ENCODE results near the gene GPHA2. TPM values are rescaled to one million over a fixed set of nuclear protein-coding genes. Genes with fewer than 3 reads are reported as not detected.
A peak's percentile ranks its signal among the peaks of the same experiment; 100 is the strongest.

Gene GPHA2
- total RNA-seq, 1 donor = not detected

- no peak overlapping the region for H3K27ac ChIP-seq (ENCODE audit: low read depth, low read length)
- no peaks in the 10 kb centered on the region for H3K79me2 ChIP-seq (ENCODE audit: insufficient read depth, low read length)
- no peaks in the 10 kb centered on the region for H3K27me3 ChIP-seq (ENCODE audit: insufficient read depth, low read length)
- no peak overlapping the region for H2AFZ ChIP-seq (ENCODE audit: low read length)
- H3K4me3 ChIP-seq (ENCODE audit: insufficient read depth, low read length) = no peak overlapping the region
- TF ChIP-seq, protein P1, sequence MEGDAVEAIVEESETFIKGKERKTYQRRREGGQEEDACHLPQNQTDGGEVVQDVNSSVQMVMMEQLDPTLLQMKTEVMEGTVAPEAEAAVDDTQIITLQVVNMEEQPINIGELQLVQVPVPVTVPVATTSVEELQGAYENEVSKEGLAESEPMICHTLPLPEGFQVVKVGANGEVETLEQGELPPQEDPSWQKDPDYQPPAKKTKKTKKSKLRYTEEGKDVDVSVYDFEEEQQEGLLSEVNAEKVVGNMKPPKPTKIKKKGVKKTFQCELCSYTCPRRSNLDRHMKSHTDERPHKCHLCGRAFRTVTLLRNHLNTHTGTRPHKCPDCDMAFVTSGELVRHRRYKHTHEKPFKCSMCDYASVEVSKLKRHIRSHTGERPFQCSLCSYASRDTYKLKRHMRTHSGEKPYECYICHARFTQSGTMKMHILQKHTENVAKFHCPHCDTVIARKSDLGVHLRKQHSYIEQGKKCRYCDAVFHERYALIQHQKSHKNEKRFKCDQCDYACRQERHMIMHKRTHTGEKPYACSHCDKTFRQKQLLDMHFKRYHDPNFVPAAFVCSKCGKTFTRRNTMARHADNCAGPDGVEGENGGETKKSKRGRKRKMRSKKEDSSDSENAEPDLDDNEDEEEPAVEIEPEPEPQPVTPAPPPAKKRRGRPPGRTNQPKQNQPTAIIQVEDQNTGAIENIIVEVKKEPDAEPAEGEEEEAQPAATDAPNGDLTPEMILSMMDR (IDR thresholded peaks at IDR 0.05; ENCODE audit: extremely low read depth, low read depth, low read length) = peak; percentile 84
- H3K9me3 ChIP-seq (ENCODE audit: low read depth, low read length) = no peaks in the 10 kb centered on the region
- peaks cover 12% of the 10 kb centered on the region for H3K36me3 ChIP-seq (ENCODE audit: insufficient read depth, low read length)
- no peaks in the 10 kb centered on the region for H3K4me1 ChIP-seq (ENCODE audit: insufficient read depth, low read length)
- DNase-seq (ENCODE audit: insufficient read length, low spot score, missing footprints) = peak; percentile 98
- no peaks in the 10 kb centered on the region for H4K20me1 ChIP-seq (ENCODE audit: insufficient read depth, low read length)
- no peak overlapping the region for H3K4me2 ChIP-seq (ENCODE audit: insufficient read depth, low read length)
Measured at GRCh38 chr11:64894070-64894811, 41.5 kb downstream of the GPHA2 start.

DNA sequence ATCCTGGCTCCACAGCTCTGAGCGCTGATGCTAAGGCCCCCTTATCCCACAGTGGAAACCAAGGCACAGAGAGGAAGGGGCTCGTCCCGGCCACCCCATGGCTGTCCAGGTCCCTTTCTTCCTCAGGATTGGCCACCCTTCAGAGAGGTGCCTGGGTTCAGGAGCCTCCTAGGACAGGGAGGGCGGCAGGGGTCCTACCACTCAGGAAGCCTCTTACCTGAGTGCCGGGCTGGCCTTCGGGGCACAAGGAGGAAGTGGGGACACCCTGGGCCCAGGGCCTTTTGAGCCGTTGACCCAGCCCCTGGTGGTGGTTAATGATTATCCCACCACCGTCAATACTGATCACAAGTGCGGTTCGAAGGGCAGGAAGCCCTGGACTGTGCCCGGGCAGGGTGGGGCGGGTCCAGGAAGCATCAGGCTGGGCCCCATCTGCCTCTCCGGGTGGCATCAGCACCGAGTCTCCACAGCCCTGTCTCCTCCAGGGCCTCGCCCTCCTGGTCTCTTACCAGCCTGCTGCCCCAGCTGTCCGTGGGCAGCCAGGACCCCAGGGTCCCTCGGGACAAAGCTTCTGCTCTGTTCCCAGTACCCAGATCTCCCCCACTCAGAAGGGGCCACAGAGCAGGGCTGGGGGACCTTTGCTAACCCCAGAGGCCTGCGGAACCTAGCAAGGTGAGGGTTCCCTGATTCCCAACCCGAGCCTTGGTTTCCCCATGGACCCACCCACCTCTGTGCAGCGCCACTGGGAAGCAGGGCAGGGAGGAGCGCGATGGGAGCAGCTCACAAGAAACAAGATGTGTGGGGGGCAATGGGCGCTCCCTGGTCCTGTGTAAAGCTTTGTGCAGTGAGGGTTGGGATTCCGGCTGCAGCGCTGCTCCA is 42.3 kb downstream of the GPHA2 start:
- Histone ChIP-seq H3K27ac (ENCODE audit: low read depth, low read length) (no peak overlapping the region), H3K27me3 (ENCODE audit: insufficient read depth, low read length) (no peaks in the 10 kb centered on the region), H4K20me1 (ENCODE audit: insufficient read depth, low read length) (no peaks in the 10 kb centered on the region), H2AFZ (ENCODE audit: low read length) (no peak overlapping the region), H3K36me3 (ENCODE audit: insufficient read depth, low read length) (peaks cover 11% of the 10 kb centered on the region), H3K4me2 (ENCODE audit: insufficient read depth, low read length) (no peak overlapping the region), H3K79me2 (ENCODE audit: insufficient read depth, low read length) (no peaks in the 10 kb centered on the region), H3K4me3 (ENCODE audit: insufficient read depth, low read length) (no peak overlapping the region), H3K9me3 (ENCODE audit: low read depth, low read length) (no peaks in the 10 kb centered on the region), H3K4me1 (ENCODE audit: insufficient read depth, low read length) (no peaks in the 10 kb centered on the region)
- TF ChIP-seq, protein P1 (IDR thresholded peaks at IDR 0.05; ENCODE audit: extremely low read depth, low read depth, low read length) = no peak
- DNase-seq (ENCODE audit: insufficient read length, low spot score, missing footprints) = no peak

- TF ChIP-seq, protein P1 (IDR thresholded peaks at IDR 0.05; ENCODE audit: extremely low read depth, low read depth, low read length) = no peak
- H4K20me1 ChIP-seq (ENCODE audit: insufficient read depth, low read length) = no peaks in the 10 kb centered on the region
- H3K4me1 ChIP-seq (ENCODE audit: insufficient read depth, low read length) = no peaks in the 10 kb centered on the region
- H3K4me3 ChIP-seq (ENCODE audit: insufficient read depth, low read length) = no peak overlapping the region
- no peaks in the 10 kb centered on the region for H3K27me3 ChIP-seq (ENCODE audit: insufficient read depth, low read length)
- no peak overlapping the region for H3K27ac ChIP-seq (ENCODE audit: low read depth, low read length)
- no peaks in the 10 kb centered on the region for H3K9me3 ChIP-seq (ENCODE audit: low read depth, low read length)
- no peak for DNase-seq (ENCODE audit: insufficient read length, low spot score, missing footprints)
- no peak overlapping the region for H3K4me2 ChIP-seq (ENCODE audit: insufficient read depth, low read length)
- peaks cover 5% of the 10 kb centered on the region for H3K36me3 ChIP-seq (ENCODE audit: insufficient read depth, low read length)
- no peaks in the 10 kb centered on the region for H3K79me2 ChIP-seq (ENCODE audit: insufficient read depth, low read length)
- H2AFZ ChIP-seq (ENCODE audit: low read length) = no peak overlapping the region
Measured at GRCh38 chr11:64892838-64893193, 42.9 kb downstream of the GPHA2 start.

- H3K4me1 ChIP-seq (ENCODE audit: insufficient read depth, low read length) = no peaks in the 10 kb centered on the region
- no peak overlapping the region for H3K4me3 ChIP-seq (ENCODE audit: insufficient read depth, low read length)
- no peak overlapping the region for H3K27ac ChIP-seq (ENCODE audit: low read depth, low read length)
- no peaks in the 10 kb centered on the region for H3K27me3 ChIP-seq (ENCODE audit: insufficient read depth, low read length)
- no peaks in the 10 kb centered on the region for H3K79me2 ChIP-seq (ENCODE audit: insufficient read depth, low read length)
- no peak for DNase-seq (ENCODE audit: insufficient read length, low spot score, missing footprints)
- no peak overlapping the region for H3K4me2 ChIP-seq (ENCODE audit: insufficient read depth, low read length)
- TF ChIP-seq, protein P1 (IDR thresholded peaks at IDR 0.05; ENCODE audit: extremely low read depth, low read depth, low read length) = no peak
- no peaks in the 10 kb centered on the region for H4K20me1 ChIP-seq (ENCODE audit: insufficient read depth, low read length)
- peaks cover 5% of the 10 kb centered on the region for H3K36me3 ChIP-seq (ENCODE audit: insufficient read depth, low read length)
- no peaks in the 10 kb centered on the region for H3K9me3 ChIP-seq (ENCODE audit: low read depth, low read length)
- no peak overlapping the region for H2AFZ ChIP-seq (ENCODE audit: low read length)
Measured at GRCh38 chr11:64892411-64892831, 43.3 kb downstream of the GPHA2 start.

Data from osteoblast (primary cell).